Osteocyte (in vitro differentiated cells): Measurements from ENCODE around the gene ZNF771. TPM values are rescaled to one million over a fixed set of nuclear protein-coding genes. Genes with fewer than 3 reads are reported as not detected.
"Not testable (repeated sequence)": the region's sequence is repeated elsewhere in the genome, so short reads cannot be mapped to it uniquely, and the experiment has no call there.

Experiments
- DNase-seq: peaks from one replicate; pipeline ENCODE4 v3.0.0; 2021; ENCODE audit warnings: mixed read lengths; ENCODE audit not compliant: unreplicated experiment; ENCODE audit errors: extremely low spot score
- H3K27ac Mint-ChIP-seq: one replicate; pipeline ENCODE4 v1.8.0; 2021; ENCODE audit warnings: mild to moderate bottlenecking, mixed read lengths; ENCODE audit not compliant: unreplicated experiment
- H3K27me3 Mint-ChIP-seq: one replicate; pipeline ENCODE4 v1.8.0; 2021; ENCODE audit warnings: mixed read lengths; ENCODE audit not compliant: unreplicated experiment
- H3K36me3 Mint-ChIP-seq: one replicate; pipeline ENCODE4 v1.8.0; 2021; ENCODE audit warnings: mixed read lengths; ENCODE audit not compliant: unreplicated experiment
- H3K4me1 Mint-ChIP-seq: one replicate; pipeline ENCODE4 v1.8.0; 2021; ENCODE audit warnings: mixed read lengths; ENCODE audit not compliant: unreplicated experiment
- H3K4me3 Mint-ChIP-seq: one replicate; pipeline ENCODE4 v1.8.0; 2021; ENCODE audit warnings: mild to moderate bottlenecking, moderate library complexity, mixed read lengths; ENCODE audit not compliant: unreplicated experiment
- H3K9me3 Mint-ChIP-seq: one replicate; pipeline ENCODE4 v1.8.0; 2021; ENCODE audit warnings: mixed read lengths; ENCODE audit not compliant: unreplicated experiment
- CTCF ChIP-seq: fragments of 200-600 bp; sonication (generic); IDR thresholded peaks from 2 replicates; pipeline ENCODE4 v1.5.0; 2021; ENCODE audit warnings: antibody characterized with exemption, mild to moderate bottlenecking, moderate library complexity
- total RNA-seq: library from RNA; stranded (reverse); gene quantifications from 2 replicates; pipeline ENCODE4 v1.2.1, GENCODE V29; 2021

Gene ZNF771
- total RNA-seq, 1 donor from 2014 or later = 12.6 TPM

GRCh38 chr16:30456302-30456701, 48.9 kb downstream of the ZNF771 start:
- no peaks in the 10 kb centered on the region for H3K36me3 Mint-ChIP-seq
- H3K4me1 Mint-ChIP-seq = no peaks in the 10 kb centered on the region
- no peak overlapping the region for H3K27ac Mint-ChIP-seq
- H3K4me3 Mint-ChIP-seq = no peak overlapping the region
- TF ChIP-seq CTCF = no peak
- no peaks in the 10 kb centered on the region for H3K9me3 Mint-ChIP-seq
- H3K27me3 Mint-ChIP-seq = peaks cover 19% of the 10 kb centered on the region
- DNase-seq = no peak

- TF ChIP-seq CTCF = no peak
- no peaks in the 10 kb centered on the region for H3K36me3 Mint-ChIP-seq
- DNase-seq = no peak
- no peak overlapping the region for H3K27ac Mint-ChIP-seq
- no peaks in the 10 kb centered on the region for H3K4me1 Mint-ChIP-seq
- H3K4me3 Mint-ChIP-seq = no peak overlapping the region
- no peaks in the 10 kb centered on the region for H3K9me3 Mint-ChIP-seq
- peaks cover 18% of the 10 kb centered on the region for H3K27me3 Mint-ChIP-seq
Observed at GRCh38 chr16:30457256-30457655, 49.9 kb downstream of the ZNF771 start.

GRCh38 chr16:30457743-30458560, 50.5 kb downstream of the ZNF771 start:
- Mint-ChIP-seq H3K4me3 (no peak overlapping the region), H3K9me3 (no peaks in the 10 kb centered on the region), H3K27ac (no peak overlapping the region), H3K36me3 (no peaks in the 10 kb centered on the region), H3K27me3 (peaks cover 11% of the 10 kb centered on the region), H3K4me1 (no peaks in the 10 kb centered on the region)
- no peak for DNase-seq
- TF ChIP-seq CTCF = no peak

- H3K27ac Mint-ChIP-seq = no peak overlapping the region
- DNase-seq = no peak
- H3K4me1 Mint-ChIP-seq = no peaks in the 10 kb centered on the region
- H3K9me3 Mint-ChIP-seq = no peaks in the 10 kb centered on the region
- H3K36me3 Mint-ChIP-seq = no peaks in the 10 kb centered on the region
- H3K27me3 Mint-ChIP-seq = peaks cover 11% of the 10 kb centered on the region
- no peak overlapping the region for H3K4me3 Mint-ChIP-seq
- TF ChIP-seq CTCF = no peak
Observed at GRCh38 chr16:30458561-30459394, 51.4 kb downstream of the ZNF771 start.

- no peak overlapping the region for H3K27ac Mint-ChIP-seq
- H3K9me3 Mint-ChIP-seq = no peaks in the 10 kb centered on the region
- no peak for TF ChIP-seq CTCF
- H3K4me3 Mint-ChIP-seq = no peak overlapping the region
- H3K36me3 Mint-ChIP-seq = no peaks in the 10 kb centered on the region
- H3K27me3 Mint-ChIP-seq = peaks cover 4% of the 10 kb centered on the region
- DNase-seq = no peak
- no peaks in the 10 kb centered on the region for H3K4me1 Mint-ChIP-seq
Observed at GRCh38 chr16:30459456-30459855, 52.0 kb downstream of the ZNF771 start.

- not testable (repeated sequence) for DNase-seq, H3K4me3 Mint-ChIP-seq, H3K27ac Mint-ChIP-seq, H3K4me1 Mint-ChIP-seq, H3K9me3 Mint-ChIP-seq, H3K27me3 Mint-ChIP-seq, H3K36me3 Mint-ChIP-seq
Observed at GRCh38 chr16:30461426-30461825, 54.0 kb downstream of the ZNF771 start.
